MV-4-11 (cell line): Measurements from ENCODE around the gene SARS1.

Source experiments
- DNase-seq: peaks from one replicate; lab custom pipeline; 2025; lab: John Stamatoyannopoulos, UW

Gene SARS1

GRCh38 chr1:109249654-109250401, 36.1 kb downstream of the SARS1 start:
- no peak for DNase-seq

- DNase-seq = no peak
Measured at GRCh38 chr1:109250454-109251276, 36.9 kb downstream of the SARS1 start.

DNA sequence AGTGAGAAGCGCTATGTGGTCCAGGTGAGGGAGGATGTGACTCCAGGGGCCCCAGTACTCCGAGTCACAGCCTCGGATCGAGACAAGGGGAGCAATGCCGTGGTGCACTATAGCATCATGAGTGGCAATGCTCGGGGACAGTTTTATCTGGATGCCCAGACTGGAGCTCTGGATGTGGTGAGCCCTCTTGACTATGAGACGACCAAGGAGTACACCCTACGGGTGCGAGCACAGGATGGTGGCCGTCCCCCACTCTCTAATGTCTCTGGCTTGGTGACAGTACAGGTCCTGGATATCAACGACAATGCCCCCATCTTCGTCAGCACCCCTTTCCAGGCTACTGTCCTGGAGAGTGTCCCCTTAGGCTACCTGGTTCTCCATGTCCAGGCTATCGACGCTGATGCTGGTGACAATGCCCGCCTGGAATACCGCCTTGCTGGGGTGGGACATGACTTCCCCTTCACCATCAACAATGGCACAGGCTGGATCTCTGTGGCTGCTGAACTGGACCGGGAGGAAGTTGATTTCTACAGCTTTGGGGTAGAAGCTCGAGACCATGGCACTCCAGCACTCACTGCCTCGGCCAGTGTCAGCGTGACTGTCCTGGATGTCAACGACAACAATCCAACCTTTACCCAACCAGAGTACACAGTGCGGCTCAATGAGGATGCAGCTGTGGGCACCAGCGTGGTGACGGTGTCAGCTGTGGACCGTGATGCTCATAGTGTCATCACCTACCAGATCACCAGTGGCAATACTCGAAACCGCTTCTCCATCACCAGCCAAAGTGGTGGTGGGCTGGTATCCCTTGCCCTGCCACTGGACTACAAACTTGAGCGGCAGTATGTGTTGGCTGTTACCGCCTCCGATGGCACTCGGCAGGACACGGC, 37.8 kb downstream of the SARS1 start:
- no peak for DNase-seq

- no peak for DNase-seq
Measured at GRCh38 chr1:109252167-109252892, 38.6 kb downstream of the SARS1 start.

DNA sequence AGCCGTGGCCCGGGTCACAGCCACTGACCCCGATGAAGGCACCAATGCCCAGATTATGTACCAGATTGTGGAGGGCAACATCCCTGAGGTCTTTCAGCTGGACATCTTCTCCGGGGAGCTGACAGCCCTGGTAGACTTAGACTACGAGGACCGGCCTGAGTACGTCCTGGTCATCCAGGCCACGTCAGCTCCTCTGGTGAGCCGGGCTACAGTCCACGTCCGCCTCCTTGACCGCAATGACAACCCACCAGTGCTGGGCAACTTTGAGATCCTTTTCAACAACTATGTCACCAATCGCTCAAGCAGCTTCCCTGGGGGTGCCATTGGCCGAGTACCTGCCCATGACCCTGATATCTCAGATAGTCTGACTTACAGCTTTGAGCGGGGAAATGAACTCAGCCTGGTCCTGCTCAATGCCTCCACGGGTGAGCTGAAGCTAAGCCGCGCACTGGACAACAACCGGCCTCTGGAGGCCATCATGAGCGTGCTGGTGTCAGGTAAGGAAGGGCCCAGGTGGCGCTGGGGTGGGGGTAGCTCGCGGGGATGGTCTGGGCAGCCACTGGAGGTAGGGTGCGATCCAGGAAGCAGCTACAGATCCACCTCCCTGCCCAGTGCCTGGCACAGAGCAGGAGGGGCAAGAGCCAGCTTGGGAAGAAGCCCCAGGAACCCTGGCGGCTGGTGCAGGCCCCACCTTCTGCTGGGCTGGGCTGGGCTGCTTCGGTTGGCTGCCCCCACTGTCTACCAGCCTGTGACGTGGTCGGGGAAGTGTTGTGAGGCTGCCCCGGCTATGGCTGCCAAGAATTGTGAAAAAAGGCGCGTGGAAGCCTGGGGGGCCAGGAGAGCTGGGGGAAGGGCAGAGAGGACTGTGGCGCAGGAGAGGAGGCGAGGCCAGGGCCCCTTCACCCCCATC, 39.4 kb downstream of the SARS1 start:
- DNase-seq = no peak

- no peak for DNase-seq
Measured at GRCh38 chr1:109253803-109254620, 40.3 kb downstream of the SARS1 start.

DNA sequence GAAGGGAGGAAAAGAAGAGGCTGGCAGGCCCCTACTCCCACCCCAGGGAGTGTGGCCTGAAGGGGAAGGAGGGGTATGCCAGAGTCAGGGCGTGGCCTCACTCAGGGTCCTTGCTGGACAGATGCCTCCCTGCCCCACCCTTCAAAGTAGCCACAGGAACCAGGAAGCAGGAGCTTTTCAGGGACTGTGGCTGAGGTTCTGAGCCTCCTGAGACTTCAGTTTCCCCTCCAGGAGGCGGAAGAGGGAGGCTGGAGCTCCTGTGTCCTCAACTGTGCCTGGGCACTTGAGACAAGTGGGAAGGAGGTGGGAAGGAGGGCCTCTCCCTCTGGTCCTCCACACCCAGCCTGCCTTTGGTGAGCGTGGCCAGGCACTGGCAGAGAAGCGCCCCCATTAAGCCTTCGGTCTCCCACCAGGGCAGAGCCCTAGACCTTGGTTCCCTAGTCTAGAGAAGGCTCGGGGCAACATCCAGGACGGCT, 40.9 kb downstream of the SARS1 start:
- DNase-seq = no peak

DNA sequence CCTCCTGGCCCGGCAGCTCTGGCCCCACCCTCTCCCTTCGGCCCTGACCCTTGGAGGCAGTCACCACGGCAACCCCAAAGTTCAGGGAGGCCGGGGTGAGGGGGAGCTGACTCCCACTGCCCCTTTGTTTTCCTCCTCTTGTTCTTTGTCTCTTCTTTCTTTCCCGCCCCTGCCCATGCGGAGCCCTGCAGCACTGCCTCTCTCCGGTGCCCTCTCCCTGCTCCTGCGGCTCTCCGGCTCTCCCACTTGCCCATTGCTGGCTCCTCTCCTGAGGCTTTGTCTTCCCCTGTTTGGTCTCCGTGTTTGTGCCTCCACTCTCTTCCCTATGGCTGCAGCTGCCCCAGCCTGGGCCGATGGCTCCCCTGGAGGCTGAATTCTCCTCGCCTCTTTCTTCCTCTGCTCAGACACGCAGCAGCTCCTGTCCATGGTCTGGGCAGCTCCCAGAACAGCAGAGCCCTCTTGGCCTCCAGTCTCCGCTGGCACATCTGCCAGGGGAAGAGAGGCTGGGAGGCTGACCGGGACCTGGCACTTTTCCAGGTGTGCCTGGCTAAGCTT, 41.5 kb downstream of the SARS1 start:
- no peak for DNase-seq

DNA sequence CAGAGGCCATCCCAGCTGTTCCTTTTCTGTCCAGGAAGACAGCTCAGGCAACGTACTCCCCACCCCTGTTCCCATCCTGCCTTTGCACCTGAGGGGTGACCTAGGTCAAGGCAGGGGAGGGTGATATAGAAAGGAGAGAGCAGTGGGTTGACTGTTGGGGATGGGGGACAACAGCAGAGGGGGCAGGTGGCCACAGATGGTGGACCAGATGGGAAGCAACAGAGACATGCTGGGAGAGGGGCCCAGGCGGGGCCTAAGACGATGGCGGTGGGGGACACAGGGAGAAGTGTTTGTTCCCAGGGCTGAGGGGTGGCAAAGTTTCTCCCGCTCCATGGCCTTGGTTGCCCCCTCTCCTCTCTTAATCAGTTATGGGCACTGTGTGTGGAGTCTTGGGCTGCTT, 42.0 kb downstream of the SARS1 start:
- DNase-seq = no peak

- DNase-seq = no peak
Measured at GRCh38 chr1:109256085-109256484, 42.4 kb downstream of the SARS1 start.

DNA sequence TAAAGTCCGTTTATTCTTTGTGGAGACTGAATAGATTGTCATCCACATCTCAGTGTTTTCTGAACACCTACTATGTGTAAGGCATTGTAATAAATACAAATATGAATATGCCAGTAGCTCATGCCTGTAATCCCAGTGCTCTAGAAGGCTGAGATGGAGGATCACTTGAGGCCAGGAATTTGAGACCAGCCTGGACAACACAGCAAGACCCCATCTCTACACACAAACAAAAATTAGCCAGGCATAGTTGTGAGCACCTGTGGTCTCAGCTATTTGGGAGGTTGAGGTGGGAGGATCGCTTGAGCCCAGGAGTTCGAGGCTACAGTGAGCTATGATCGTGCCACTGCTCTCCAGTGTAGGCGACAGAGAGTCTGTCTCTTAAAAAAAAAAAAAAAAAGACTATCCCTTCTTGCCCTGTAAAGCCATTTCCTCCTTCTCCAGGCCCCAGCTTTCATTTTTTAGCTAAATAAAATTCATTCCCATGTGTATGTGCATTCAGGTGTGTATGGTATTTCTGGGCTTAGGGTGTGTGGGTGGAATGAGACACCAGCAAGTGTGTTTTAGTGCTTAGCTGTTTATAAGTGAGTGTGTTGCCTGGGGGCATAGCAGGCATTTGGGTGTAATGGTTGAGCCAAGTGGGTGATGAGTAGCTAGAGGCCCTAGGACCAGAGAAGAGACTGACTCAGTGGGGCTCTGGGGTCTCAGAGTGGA, 43.4 kb downstream of the SARS1 start:
- DNase-seq = no peak

GRCh38 chr1:109257682-109258421, 44.1 kb downstream of the SARS1 start:
- no peak for DNase-seq

DNA sequence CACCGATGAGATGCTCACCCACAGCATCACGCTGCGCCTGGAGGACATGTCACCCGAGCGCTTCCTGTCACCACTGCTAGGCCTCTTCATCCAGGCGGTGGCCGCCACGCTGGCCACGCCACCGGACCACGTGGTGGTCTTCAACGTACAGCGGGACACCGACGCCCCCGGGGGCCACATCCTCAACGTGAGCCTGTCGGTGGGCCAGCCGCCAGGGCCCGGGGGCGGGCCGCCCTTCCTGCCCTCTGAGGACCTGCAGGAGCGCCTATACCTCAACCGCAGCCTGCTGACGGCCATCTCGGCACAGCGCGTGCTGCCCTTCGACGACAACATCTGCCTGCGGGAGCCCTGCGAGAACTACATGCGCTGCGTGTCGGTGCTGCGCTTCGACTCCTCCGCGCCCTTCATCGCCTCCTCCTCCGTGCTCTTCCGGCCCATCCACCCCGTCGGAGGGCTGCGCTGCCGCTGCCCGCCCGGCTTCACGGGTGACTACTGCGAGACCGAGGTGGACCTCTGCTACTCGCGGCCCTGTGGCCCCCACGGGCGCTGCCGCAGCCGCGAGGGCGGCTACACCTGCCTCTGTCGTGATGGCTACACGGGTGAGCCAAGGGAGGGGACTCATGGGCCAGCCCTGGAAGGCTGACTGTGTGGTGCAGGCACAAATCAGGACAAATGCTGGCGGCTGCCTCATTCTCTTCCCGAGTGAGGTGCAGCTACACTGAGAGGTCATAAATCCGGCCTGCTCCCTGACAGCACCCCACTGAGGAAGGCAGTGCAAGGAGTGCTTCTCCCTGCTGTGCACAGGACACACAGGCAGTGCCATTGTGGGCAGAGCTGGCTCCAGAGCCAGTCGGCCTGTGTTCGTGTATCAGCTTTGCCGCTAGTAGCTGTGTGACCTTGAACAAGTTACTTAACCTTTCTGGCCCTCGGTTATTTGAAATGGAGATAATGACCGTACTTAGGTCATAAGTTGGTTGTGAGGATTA, 45.1 kb downstream of the SARS1 start:
- DNase-seq = no peak

- no peak for DNase-seq
Measured at GRCh38 chr1:109259674-109260557, 46.2 kb downstream of the SARS1 start.

DNA sequence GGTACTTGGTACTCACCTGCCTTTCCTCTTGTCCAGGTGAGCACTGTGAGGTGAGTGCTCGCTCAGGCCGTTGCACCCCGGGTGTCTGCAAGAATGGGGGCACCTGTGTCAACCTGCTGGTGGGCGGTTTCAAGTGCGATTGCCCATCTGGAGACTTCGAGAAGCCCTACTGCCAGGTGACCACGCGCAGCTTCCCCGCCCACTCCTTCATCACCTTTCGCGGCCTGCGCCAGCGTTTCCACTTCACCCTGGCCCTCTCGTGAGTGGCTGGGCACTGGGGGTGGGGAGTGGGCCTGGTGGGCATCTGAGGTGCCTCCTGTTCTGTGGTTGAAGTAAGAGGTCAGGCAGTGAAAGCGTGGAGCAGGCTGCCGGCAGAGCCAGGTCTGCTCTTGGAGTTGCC, 47.3 kb downstream of the SARS1 start:
- DNase-seq = no peak

DNA sequence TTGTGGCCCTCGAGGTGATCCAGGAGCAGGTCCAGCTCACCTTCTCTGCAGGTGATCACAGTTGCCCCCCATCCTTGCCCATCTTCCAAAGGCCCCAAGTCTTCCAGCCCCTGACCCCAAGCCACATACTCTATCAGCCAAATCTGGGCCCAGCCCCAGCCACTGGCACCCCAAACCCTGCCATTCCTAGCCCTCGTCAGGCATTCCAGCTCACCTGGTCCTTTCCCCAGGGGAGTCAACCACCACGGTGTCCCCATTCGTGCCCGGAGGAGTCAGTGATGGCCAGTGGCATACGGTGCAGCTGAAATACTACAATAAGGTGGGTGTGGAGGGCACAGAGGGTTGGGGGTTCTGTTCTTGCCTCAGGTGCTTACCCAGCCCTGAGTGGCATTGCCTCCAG, 47.9 kb downstream of the SARS1 start:
- DNase-seq = no peak
